ENCODE data around the gene RGS14.
"Not testable (repeated sequence)": the region's sequence is repeated elsewhere in the genome, so short reads cannot be mapped to it uniquely, and the experiment has no call there.

Gene RGS14

GRCh38 chr5:177334781-177335700 lies 22.7 kb upstream of the RGS14 start:
- TF ChIP-seq, protein P1, sequence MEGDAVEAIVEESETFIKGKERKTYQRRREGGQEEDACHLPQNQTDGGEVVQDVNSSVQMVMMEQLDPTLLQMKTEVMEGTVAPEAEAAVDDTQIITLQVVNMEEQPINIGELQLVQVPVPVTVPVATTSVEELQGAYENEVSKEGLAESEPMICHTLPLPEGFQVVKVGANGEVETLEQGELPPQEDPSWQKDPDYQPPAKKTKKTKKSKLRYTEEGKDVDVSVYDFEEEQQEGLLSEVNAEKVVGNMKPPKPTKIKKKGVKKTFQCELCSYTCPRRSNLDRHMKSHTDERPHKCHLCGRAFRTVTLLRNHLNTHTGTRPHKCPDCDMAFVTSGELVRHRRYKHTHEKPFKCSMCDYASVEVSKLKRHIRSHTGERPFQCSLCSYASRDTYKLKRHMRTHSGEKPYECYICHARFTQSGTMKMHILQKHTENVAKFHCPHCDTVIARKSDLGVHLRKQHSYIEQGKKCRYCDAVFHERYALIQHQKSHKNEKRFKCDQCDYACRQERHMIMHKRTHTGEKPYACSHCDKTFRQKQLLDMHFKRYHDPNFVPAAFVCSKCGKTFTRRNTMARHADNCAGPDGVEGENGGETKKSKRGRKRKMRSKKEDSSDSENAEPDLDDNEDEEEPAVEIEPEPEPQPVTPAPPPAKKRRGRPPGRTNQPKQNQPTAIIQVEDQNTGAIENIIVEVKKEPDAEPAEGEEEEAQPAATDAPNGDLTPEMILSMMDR (IDR thresholded peaks at IDR 0.05; ENCODE audit: low read depth, low read length, missing control alignments): no peak
- no peak overlapping the region for H3K4me3 ChIP-seq (ENCODE audit: low read depth, low read length)
- DNase-seq (ENCODE audit: low read depth): no peak

- DNase-seq (ENCODE audit: low read depth): no peak
- TF ChIP-seq, protein P1 (IDR thresholded peaks at IDR 0.05; ENCODE audit: low read depth, low read length, missing control alignments): no peak
Observed at GRCh38 chr5:177335701-177336065, 22.0 kb upstream of the RGS14 start.

GRCh38 chr5:177336112-177336511 lies 21.6 kb upstream of the RGS14 start:
- DNase-seq (ENCODE audit: low read depth): no peak
- no peak overlapping the region for H3K4me3 ChIP-seq (ENCODE audit: low read depth, low read length)
- TF ChIP-seq, protein P1 (IDR thresholded peaks at IDR 0.05; ENCODE audit: low read depth, low read length, missing control alignments): peak; percentile 41

More at GRCh38 chr5:177335701-177336065, 22.0 kb upstream of the RGS14 start:
- H3K4me3 ChIP-seq (ENCODE audit: low read depth, low read length): no peak overlapping the region

DNA sequence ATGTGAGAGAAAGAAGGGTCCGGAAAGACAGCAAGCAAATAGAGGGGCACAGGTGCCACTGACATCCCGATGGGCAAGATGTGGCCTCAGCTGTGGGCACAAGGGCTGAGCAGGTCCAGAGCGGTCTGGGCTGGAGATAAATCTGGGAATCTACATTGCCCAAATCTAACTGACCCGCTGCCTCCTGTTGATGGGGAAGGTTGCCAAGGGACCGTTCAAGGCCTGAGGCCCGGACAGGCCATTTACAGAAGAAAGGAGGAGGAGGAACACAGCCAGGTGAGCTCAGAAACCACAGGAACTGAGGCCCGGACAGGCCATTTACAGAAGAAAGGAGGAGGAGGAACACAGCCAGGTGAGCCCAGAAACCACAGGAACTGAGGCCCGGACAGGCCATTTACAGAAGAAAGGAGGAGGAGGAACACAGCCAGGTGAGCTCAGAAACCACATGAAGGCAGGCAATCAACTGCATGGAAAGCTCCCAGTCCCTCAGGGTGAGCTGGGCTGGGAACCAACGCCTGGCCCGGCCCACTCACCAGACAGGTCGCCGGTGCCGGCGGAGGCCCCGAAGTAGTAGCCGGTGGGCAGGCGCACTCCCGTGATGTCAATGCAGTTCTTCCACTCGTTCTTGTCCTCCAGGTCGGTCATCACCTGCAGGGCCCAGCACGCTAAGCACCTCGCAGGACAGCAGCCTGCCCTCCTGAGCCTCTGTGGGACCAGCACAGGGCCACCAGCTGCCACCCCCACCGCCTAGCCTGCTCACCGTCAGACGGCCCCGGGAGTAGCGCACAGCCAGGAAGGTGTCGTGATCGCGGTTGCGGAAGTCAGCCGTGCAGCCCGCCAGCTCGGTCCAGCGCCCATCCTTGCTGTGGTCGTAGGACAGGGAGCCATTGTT lies 20.9 kb upstream of the RGS14 start:
- TF ChIP-seq, protein P1 (IDR thresholded peaks at IDR 0.05; ENCODE audit: low read depth, low read length, missing control alignments): no peak
- H3K4me3 ChIP-seq (ENCODE audit: low read depth, low read length): no peak overlapping the region
- no peak for DNase-seq (ENCODE audit: low read depth)

- H3K4me3 ChIP-seq (ENCODE audit: low read depth, low read length): no peak overlapping the region
- no peak for DNase-seq (ENCODE audit: low read depth)
- TF ChIP-seq, protein P1 (IDR thresholded peaks at IDR 0.05; ENCODE audit: low read depth, low read length, missing control alignments): no peak
Observed at GRCh38 chr5:177338251-177339106, 19.2 kb upstream of the RGS14 start.

DNA sequence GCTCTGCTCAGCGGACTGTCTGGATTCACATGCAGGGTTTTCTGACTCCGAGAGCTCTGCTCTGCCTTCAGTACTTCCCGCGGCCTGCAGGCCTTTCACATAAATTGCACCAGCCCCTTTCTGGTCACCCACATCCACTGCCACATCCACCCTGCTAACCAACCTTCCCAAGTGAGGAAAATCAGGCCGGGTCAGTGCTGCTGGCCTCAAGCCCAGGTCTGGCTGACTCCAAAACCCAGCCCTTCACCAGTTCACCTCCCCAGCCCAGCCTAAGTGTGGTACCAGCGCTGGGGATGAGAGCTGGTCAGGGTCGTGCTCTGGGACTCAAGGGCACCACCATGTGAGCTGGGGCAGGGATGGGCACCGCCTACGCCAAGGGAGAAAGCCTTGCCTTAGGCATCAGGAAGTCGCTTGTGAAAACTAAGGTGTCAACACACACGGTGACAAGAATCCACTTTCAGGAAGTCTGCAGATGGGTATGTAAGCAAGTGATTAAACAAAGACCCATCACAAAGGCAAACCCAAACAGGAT lies 18.6 kb upstream of the RGS14 start:
- H3K4me3 ChIP-seq (ENCODE audit: low read depth, low read length): no peak overlapping the region
- TF ChIP-seq, protein P1 (IDR thresholded peaks at IDR 0.05; ENCODE audit: low read depth, low read length, missing control alignments): no peak
- DNase-seq (ENCODE audit: low read depth): no peak

DNA sequence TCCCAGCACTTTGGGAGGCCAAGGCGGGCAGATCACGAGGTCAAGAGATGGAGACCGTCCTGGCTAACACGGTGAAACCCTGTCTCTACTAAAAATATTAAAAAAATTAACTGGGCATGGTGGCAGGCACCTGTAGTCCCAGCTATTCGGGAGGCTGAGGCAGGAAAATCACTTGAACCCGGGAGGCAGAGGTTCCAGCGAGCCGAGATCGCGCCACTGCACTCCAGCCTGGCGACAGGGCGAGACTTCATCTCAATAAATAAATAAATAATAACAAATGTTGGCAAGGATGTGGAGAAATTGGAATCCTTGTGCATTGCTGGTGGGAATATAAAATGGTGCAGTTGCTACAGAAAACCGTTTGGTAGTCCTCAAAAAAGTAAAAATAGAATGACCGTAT lies 14.7 kb upstream of the RGS14 start:
- not testable (repeated sequence) for H3K4me3 ChIP-seq (ENCODE audit: low read depth, low read length); DNase-seq (ENCODE audit: low read depth)

All from GM12864 (cell line).